ENCODE measurements around the gene CTNNA2. TPM values are rescaled to one million over a fixed set of nuclear protein-coding genes. Genes with fewer than 3 reads are reported as not detected.

CTNNA2 gene
- total RNA-seq, 2 donors from 2014 or later, result not detected

DNA sequence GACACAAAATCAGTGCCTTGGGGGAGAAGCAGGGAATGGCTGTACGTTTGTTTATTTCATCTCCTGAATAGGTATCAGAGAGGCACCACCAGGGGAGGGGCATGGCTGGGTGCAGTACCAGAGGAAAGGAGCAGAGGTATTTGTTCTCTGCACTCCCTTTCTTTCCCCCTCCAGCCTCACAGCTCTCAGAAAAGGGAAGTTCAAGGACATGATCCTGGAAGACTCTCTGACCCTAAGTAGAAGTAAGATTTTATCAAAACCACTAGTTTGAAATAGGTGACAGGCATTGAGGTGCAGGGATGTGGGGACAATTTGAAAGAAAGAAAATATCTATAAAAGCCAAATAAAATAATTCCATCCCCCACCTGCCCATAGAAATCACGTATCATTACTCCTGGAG lies 655.2 kb downstream of the CTNNA2 start:
- H3K36me3 ChIP-seq, result no peaks in the 10 kb centered on the region
- no peak for DNase-seq (ENCODE audit: low spot score)
- no peaks in the 10 kb centered on the region for H3K9me3 ChIP-seq
- H3K27me3 ChIP-seq, result no peaks in the 10 kb centered on the region
- H3K4me3 ChIP-seq, result no peak overlapping the region
- no peak overlapping the region for H3K27ac ChIP-seq
- TF ChIP-seq, protein P1, sequence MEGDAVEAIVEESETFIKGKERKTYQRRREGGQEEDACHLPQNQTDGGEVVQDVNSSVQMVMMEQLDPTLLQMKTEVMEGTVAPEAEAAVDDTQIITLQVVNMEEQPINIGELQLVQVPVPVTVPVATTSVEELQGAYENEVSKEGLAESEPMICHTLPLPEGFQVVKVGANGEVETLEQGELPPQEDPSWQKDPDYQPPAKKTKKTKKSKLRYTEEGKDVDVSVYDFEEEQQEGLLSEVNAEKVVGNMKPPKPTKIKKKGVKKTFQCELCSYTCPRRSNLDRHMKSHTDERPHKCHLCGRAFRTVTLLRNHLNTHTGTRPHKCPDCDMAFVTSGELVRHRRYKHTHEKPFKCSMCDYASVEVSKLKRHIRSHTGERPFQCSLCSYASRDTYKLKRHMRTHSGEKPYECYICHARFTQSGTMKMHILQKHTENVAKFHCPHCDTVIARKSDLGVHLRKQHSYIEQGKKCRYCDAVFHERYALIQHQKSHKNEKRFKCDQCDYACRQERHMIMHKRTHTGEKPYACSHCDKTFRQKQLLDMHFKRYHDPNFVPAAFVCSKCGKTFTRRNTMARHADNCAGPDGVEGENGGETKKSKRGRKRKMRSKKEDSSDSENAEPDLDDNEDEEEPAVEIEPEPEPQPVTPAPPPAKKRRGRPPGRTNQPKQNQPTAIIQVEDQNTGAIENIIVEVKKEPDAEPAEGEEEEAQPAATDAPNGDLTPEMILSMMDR (IDR thresholded peaks at IDR 0.05), result no peak
- no peaks in the 10 kb centered on the region for H3K4me1 ChIP-seq

DNA sequence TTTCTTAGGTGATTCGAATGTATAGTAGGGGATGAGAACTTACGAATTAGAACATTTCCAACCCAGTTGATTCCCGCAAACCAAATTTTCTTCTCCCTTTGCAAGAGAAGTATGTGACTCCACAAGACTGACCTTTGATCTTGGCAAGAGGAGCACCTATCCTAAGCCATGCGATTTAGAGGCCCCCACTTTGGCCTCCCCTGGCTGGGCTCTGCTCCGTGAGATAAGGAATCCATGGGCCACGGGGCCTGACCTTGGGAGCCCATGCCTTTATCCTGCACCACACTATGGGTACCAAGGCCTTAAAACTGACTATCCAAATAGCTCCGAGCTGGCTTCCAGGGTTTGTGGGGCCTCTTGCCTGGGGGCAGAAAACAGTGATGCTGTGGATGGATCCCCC lies 656.0 kb downstream of the CTNNA2 start:
- TF ChIP-seq, protein P1 (IDR thresholded peaks at IDR 0.05), result no peak
- Histone ChIP-seq H3K4me3 (no peak overlapping the region), H3K36me3 (no peaks in the 10 kb centered on the region), H3K9me3 (no peaks in the 10 kb centered on the region), H3K27me3 (no peaks in the 10 kb centered on the region), H3K4me1 (no peaks in the 10 kb centered on the region), H3K27ac (no peak overlapping the region)
- DNase-seq (ENCODE audit: low spot score), result no peak

DNA sequence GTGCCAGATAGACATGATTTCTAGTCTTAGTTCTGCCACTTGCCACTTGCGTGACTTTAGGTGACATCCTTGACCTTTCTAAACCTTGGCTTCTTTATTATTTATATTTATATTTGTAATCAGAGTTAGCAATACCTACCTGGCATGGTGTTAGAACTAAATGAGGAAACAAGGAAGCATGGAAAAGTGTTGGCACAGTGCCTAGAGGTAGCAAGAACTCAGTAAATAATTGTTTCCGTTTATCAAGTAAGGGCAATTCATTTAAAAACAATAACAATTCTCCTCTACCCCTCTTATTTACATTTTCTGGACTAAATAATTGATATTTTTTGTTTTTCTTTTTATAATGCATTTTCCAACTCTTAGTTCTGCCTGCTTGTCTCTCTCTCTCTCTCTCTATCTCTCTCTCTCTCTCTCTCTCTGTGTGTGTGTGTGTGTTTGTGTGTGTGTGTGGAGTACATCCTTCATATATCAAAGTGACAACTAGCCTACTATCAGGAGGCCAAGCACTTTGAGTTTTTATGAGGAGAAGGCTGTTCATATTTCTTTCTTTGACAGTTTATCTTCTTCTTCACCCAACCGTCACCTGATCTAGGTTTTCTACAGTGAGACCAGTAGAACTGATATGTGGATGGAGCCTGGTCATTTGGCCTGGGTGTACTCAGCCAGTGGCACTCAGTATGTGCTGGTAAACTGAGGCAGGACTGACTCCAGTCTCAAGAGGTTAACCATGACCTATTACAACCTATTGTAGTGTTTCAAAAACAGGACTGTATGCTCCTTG lies 657.2 kb downstream of the CTNNA2 start:
- H3K36me3 ChIP-seq, result no peaks in the 10 kb centered on the region
- DNase-seq (ENCODE audit: low spot score), result no peak
- H3K4me1 ChIP-seq, result no peaks in the 10 kb centered on the region
- H3K9me3 ChIP-seq, result no peaks in the 10 kb centered on the region
- no peaks in the 10 kb centered on the region for H3K27me3 ChIP-seq
- H3K4me3 ChIP-seq, result no peak overlapping the region
- no peak overlapping the region for H3K27ac ChIP-seq
- TF ChIP-seq, protein P1 (IDR thresholded peaks at IDR 0.05), result no peak

DNA sequence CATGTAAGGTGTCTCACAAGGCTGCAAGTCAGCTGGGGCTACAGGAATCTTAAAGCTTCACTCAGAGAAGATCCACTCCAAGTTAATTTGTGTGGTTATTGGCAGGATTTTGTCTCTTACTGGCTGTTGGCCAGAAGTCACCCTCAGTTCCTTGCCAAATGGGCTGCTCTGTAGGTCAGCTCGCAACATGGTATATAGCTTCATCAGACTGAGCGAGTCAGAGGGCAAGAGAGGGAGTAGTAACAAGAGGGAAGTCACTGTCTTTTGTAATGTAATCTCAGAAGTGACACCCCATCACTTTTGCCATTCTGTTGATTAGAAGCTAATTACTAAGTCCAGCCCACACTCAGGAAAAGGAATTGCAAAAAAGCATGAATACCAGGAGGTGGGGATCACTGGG lies 672.2 kb downstream of the CTNNA2 start:
- no peak for DNase-seq (ENCODE audit: low spot score)
- H3K27me3 ChIP-seq, result no peaks in the 10 kb centered on the region
- H3K4me1 ChIP-seq, result no peaks in the 10 kb centered on the region
- TF ChIP-seq, protein P1 (IDR thresholded peaks at IDR 0.05), result no peak
- H3K36me3 ChIP-seq, result no peaks in the 10 kb centered on the region
- no peak overlapping the region for H3K27ac ChIP-seq
- H3K9me3 ChIP-seq, result peaks cover 0 to 7% of the 10 kb centered on the region in 2 donors
- H3K4me3 ChIP-seq, result no peak overlapping the region

DNA sequence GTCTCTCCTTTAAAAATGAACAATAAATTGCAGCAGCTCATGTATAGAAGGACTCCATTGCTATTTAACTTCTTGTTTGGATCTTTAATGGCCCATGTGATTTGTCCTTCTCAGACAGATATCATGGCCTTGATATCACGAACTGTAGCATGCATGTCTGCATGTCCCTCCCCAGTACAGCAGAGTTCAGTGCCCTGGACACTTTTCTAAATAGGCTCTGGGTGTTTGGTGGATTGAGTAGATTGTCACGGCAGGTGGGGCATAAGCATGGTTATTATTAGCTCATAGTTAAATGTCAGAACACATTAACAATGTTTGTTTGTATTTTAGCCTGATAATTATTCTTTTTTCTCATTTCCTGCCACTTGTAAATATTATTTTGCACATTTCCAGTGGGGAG lies 673.4 kb downstream of the CTNNA2 start:
- Histone ChIP-seq H3K27me3 (no peaks in the 10 kb centered on the region), H3K27ac (no peak overlapping the region), H3K4me3 (no peak overlapping the region), H3K9me3 (no peaks in the 10 kb centered on the region), H3K4me1 (no peaks in the 10 kb centered on the region), H3K36me3 (no peaks in the 10 kb centered on the region)
- DNase-seq (ENCODE audit: low spot score), result no peak
- TF ChIP-seq, protein P1 (IDR thresholded peaks at IDR 0.05), result no peak

DNA sequence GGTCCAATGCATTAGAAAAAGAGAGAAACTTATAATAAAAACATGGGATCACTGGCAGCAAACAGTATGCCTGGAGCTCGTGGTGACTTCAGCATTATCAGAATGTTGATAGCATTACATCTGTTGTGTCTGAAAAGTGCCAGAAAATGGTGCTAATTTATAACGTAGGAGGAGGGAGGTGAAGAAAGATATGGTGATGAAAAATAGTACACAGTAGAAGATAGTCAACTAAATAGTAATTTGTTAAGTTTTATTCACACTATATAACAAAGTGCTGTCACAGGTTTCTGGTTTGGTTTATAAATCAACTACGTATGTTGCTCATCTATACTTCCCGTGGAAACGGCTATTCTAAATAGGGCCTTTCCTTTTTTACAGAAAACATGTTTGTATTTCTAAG lies 674.3 kb downstream of the CTNNA2 start:
- H3K4me1 ChIP-seq, result no peaks in the 10 kb centered on the region
- TF ChIP-seq, protein P1 (IDR thresholded peaks at IDR 0.05), result no peak
- no peaks in the 10 kb centered on the region for H3K9me3 ChIP-seq
- H3K27ac ChIP-seq, result no peak overlapping the region
- no peak for DNase-seq (ENCODE audit: low spot score)
- H3K36me3 ChIP-seq, result no peaks in the 10 kb centered on the region
- H3K27me3 ChIP-seq, result no peaks in the 10 kb centered on the region
- H3K4me3 ChIP-seq, result no peak overlapping the region

Measured in right atrium auricular region (tissue), 2 donors.